Lower lobe of right lung (tissue), 2 donors: ENCODE data around the gene PRSS33. TPM values are rescaled to one million over a fixed set of nuclear protein-coding genes. Genes with fewer than 3 reads are reported as not detected.

Experiments used
- ATAC-seq, 2 donors: fragments of 200-7000 bp; cut with Tn5 transposase; one replicate each; pipeline ENCODE4 v1.9.1; 2020 to 2022; ENCODE audit warnings: mild to moderate bottlenecking in 2 of 2, moderate library complexity in 2 of 2
- DNase-seq: peaks from one replicate; pipeline ENCODE4 v3.0.0-alpha.2; 2020
- H3K27ac ChIP-seq: fragments of 200-600 bp; one replicate; pipeline ENCODE4 v1.8.0; 2022
- H3K27me3 ChIP-seq: fragments of 200-600 bp; one replicate; pipeline ENCODE4 v1.8.0; 2022; ENCODE audit warnings: low read depth
- H3K36me3 ChIP-seq: fragments of 200-600 bp; one replicate; pipeline ENCODE4 v1.8.0; 2022; ENCODE audit warnings: mild to moderate bottlenecking
- H3K4me1 ChIP-seq: fragments of 200-600 bp; one replicate; pipeline ENCODE4 v1.8.0; 2022
- H3K4me3 ChIP-seq: fragments of 200-600 bp; one replicate; pipeline ENCODE4 v1.8.0; 2022; ENCODE audit warnings: mild to moderate bottlenecking
- H3K9me3 ChIP-seq: fragments of 200-600 bp; one replicate; pipeline ENCODE4 v1.8.0; 2022
- CTCF ChIP-seq: fragments of 200-600 bp; IDR thresholded peaks from one replicate; pipeline ENCODE4 v1.8.0; 2022; ENCODE audit warnings: antibody characterized with exemption, mild to moderate bottlenecking
- intact Hi-C: fragments of 100-400 bp; cut with DNase I; formaldehyde crosslinking; loops from one replicate; pipeline ENCODE4 v1.11.0; 2022
- total RNA-seq: library from RNA; stranded (reverse); fragmentation: NEBNext Ultra II Directional; extraction: Animal tissue kit (Norgen Biotek cat#: 25700); gene quantifications from one replicate; pipeline ENCODE4 v1.2.1, GENCODE V29; 2021
- donor health status: DM: no; HTN: yes; CAD: no; lungs with severe emphysema.

Gene PRSS33
- total RNA-seq, 1 donor from 2014 or later: not detected

DNA sequence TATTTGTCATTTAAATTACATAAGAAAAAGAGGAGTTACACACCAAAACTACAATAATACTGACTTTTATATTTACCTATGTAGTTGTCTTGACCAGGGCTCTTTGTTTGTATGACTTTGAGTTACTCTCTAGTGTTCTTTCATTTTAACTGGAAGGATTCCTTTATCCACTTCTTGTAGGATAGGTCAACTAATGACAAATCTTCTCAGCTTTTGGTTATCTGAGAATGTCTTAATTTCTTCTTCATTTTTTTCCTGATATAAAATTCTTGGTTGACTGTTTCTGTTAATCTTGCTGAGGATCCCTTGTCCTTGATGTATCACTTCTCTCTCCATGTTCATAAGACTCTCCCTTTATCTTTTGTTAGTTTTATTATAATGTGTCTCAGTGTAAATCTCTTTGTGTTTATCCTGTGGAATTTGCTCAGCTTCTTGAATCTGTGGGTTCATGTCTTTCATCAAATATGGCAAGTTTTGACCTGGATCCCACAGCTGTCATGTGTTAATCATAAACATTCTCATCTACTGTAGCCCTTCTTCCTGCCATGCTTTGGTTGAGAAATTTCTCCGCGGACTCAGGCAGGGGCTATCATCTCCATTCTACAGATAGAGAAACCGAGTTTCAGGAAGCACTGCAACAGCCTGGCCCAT lies 16.3 kb upstream of the PRSS33 start:
- no peak overlapping the region for H3K27ac ChIP-seq
- intact Hi-C loops: no loop called here
- no peak for ATAC-seq
- H3K9me3 ChIP-seq: peaks cover 11% of the 10 kb centered on the region
- peaks cover 9% of the 10 kb centered on the region for H3K27me3 ChIP-seq
- no peaks in the 10 kb centered on the region for H3K4me1 ChIP-seq
- H3K36me3 ChIP-seq: no peaks in the 10 kb centered on the region
- no peak for TF ChIP-seq CTCF
- DNase-seq: no peak
- no peak overlapping the region for H3K4me3 ChIP-seq

GRCh38 chr16:2799859-2800226 lies 12.5 kb upstream of the PRSS33 start:
- ATAC-seq: peak; percentile 94 to 96
- H3K9me3 ChIP-seq: peaks cover 11% of the 10 kb centered on the region
- peak; percentile 65 for DNase-seq
- peaks cover 12% of the 10 kb centered on the region for H3K27me3 ChIP-seq
- peak overlapping the region; percentile 64 for H3K27ac ChIP-seq
- H3K4me1 ChIP-seq: no peaks in the 10 kb centered on the region
- intact Hi-C loops: no loop called here
- no peak for TF ChIP-seq CTCF
- no peak overlapping the region for H3K4me3 ChIP-seq
- no peaks in the 10 kb centered on the region for H3K36me3 ChIP-seq

- peak; percentile 45 for DNase-seq
- H3K27ac ChIP-seq: peak overlapping the region; percentile 64
These were observed 12.0 kb upstream of the PRSS33 start for GRCh38 chr16:2799205-2799858.

DNA sequence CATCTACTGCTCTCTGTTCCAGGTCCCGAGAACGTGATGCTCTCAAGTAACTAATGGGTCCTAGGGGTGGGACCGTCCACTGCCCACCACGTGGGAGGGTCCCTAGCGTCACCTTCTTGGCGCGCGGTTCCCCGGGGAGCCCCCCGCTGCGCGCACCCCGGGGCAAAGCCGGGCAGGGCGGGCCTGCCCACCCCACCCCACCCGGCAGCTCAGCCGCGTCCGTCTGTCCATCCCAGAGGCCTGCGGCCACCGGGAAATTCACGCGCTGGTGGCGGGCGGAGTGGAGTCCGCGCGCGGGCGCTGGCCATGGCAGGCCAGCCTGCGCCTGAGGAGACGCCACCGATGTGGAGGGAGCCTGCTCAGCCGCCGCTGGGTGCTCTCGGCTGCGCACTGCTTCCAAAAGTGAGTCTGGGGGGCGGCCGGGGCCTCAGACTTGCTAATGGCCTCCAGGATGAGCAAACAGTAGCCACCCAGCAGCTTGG lies 11.4 kb upstream of the PRSS33 start:
- H3K4me1 ChIP-seq: no peaks in the 10 kb centered on the region
- H3K9me3 ChIP-seq: peaks cover 4% of the 10 kb centered on the region
- ATAC-seq (no peak), DNase-seq (peak; percentile 47)
- no peak for TF ChIP-seq CTCF
- H3K4me3 ChIP-seq: no peak overlapping the region
- intact Hi-C loops: no loop called here
- H3K36me3 ChIP-seq: no peaks in the 10 kb centered on the region
- H3K27me3 ChIP-seq: peaks cover 12% of the 10 kb centered on the region
- no peak overlapping the region for H3K27ac ChIP-seq

More at GRCh38 chr16:2799205-2799858, 12.0 kb upstream of the PRSS33 start:
- Histone ChIP-seq H3K4me3 (no peak overlapping the region), H3K9me3 (peaks cover 9% of the 10 kb centered on the region), H3K27me3 (peaks cover 12% of the 10 kb centered on the region), H3K36me3 (no peaks in the 10 kb centered on the region), H3K4me1 (no peaks in the 10 kb centered on the region)
- peak; percentile 13 to 63 for ATAC-seq
- intact Hi-C loops: no loop called here
- no peak for TF ChIP-seq CTCF

- Histone ChIP-seq H3K36me3 (no peaks in the 10 kb centered on the region), H3K27me3 (peaks cover 25% of the 10 kb centered on the region), H3K4me3 (no peak overlapping the region), H3K4me1 (no peaks in the 10 kb centered on the region), H3K27ac (no peak overlapping the region), H3K9me3 (no peaks in the 10 kb centered on the region)
- intact Hi-C loops: no loop called here
- peak; percentile 28 for DNase-seq
- no peak for ATAC-seq
- TF ChIP-seq CTCF: no peak
These were observed 8.2 kb upstream of the PRSS33 start for GRCh38 chr16:2795395-2796143.
